ENCODE measurements around the gene CLCN6. TPM values are rescaled to one million over a fixed set of nuclear protein-coding genes. Genes with fewer than 3 reads are reported as not detected.

Gene CLCN6
- total RNA-seq, 2 donors from 2014 or later: 15.0 to 31.0 TPM

GRCh38 chr1:11869650-11870207 is 63.7 kb downstream of the CLCN6 start:
- Mint-ChIP-seq H3K27me3 (peaks cover 7 to 9% of the 10 kb centered on the region in 2 donors), H3K27ac (no peak overlapping the region), H3K4me3 (no peak overlapping the region), H3K36me3 (no peaks in the 10 kb centered on the region), H3K4me1 (ENCODE audit: low read depth in 2 of 2) (no peaks in the 10 kb centered on the region), H3K9me3 (no peaks in the 10 kb centered on the region)
- ATAC-seq: peak in 1 of 2 donors; percentile 28
- DNase-seq (ENCODE audit: low spot score): no peak

GRCh38 chr1:11872545-11872944 is 66.6 kb downstream of the CLCN6 start:
- no peak overlapping the region for H3K4me3 Mint-ChIP-seq
- no peak for ATAC-seq
- H3K4me1 Mint-ChIP-seq (ENCODE audit: low read depth in 2 of 2): no peaks in the 10 kb centered on the region

GRCh38 chr1:11873395-11874257 is 67.6 kb downstream of the CLCN6 start:
- no peak for DNase-seq (ENCODE audit: low spot score)
- Mint-ChIP-seq H3K36me3 (no peaks in the 10 kb centered on the region), H3K9me3 (no peaks in the 10 kb centered on the region), H3K4me1 (ENCODE audit: low read depth in 2 of 2) (no peaks in the 10 kb centered on the region), H3K27me3 (peaks cover 7 to 8% of the 10 kb centered on the region in 2 donors), H3K4me3 (no peak overlapping the region), H3K27ac (no peak overlapping the region)
- ATAC-seq: no peak

More at GRCh38 chr1:11872545-11872944, 66.6 kb downstream of the CLCN6 start:
- Mint-ChIP-seq H3K27me3 (peaks cover 7 to 11% of the 10 kb centered on the region in 2 donors), H3K27ac (no peak overlapping the region), H3K36me3 (no peaks in the 10 kb centered on the region), H3K9me3 (no peaks in the 10 kb centered on the region)
- DNase-seq (ENCODE audit: low spot score): no peak

GRCh38 chr1:11874258-11874562 is 68.2 kb downstream of the CLCN6 start:
- H3K27ac Mint-ChIP-seq: no peak overlapping the region
- H3K4me3 Mint-ChIP-seq: no peak overlapping the region
- ATAC-seq (no peak), DNase-seq (ENCODE audit: low spot score) (no peak)
- H3K9me3 Mint-ChIP-seq: no peaks in the 10 kb centered on the region
- peaks cover 5 to 8% of the 10 kb centered on the region in 2 donors for H3K27me3 Mint-ChIP-seq
- no peaks in the 10 kb centered on the region for H3K4me1 Mint-ChIP-seq (ENCODE audit: low read depth in 2 of 2)
- H3K36me3 Mint-ChIP-seq: no peaks in the 10 kb centered on the region

DNA sequence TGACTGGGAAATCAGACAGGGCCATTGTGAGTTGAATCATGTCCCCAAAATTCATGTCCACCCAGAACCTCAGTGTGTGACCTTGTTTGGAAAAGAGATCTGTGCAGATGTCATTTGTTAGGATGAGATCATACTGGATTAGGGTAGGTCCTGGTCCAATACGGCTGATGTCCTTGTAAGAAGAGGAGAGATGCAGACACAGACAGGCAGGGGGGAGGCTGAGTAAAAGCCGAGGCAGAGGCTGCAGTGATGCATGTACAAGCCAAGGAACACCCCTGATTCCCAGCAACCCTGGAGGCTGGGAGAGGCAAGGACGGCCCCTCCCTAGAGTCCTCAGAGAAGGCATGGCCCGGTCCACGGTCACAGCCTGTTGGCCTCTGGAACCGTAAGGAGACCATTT is 68.6 kb downstream of the CLCN6 start:
- ATAC-seq (no peak), DNase-seq (ENCODE audit: low spot score) (no peak)
- Mint-ChIP-seq H3K9me3 (no peaks in the 10 kb centered on the region), H3K36me3 (no peaks in the 10 kb centered on the region), H3K27ac (no peak overlapping the region), H3K4me1 (ENCODE audit: low read depth in 2 of 2) (no peaks in the 10 kb centered on the region), H3K27me3 (peaks cover under 1 to 8% of the 10 kb centered on the region in 2 donors), H3K4me3 (no peak overlapping the region)

- no peak for DNase-seq (ENCODE audit: low spot score)
- Mint-ChIP-seq H3K27me3 (peaks cover 0 to 8% of the 10 kb centered on the region in 2 donors), H3K36me3 (no peaks in the 10 kb centered on the region), H3K4me1 (ENCODE audit: low read depth in 2 of 2) (no peaks in the 10 kb centered on the region), H3K4me3 (no peak overlapping the region), H3K27ac (no peak overlapping the region), H3K9me3 (no peaks in the 10 kb centered on the region)
- no peak for ATAC-seq
Measured at GRCh38 chr1:11875094-11875493, 69.1 kb downstream of the CLCN6 start.

- Mint-ChIP-seq H3K4me1 (ENCODE audit: low read depth in 2 of 2) (no peaks in the 10 kb centered on the region), H3K36me3 (no peaks in the 10 kb centered on the region), H3K9me3 (no peaks in the 10 kb centered on the region), H3K27ac (no peak overlapping the region), H3K27me3 (peaks cover 8 to 9% of the 10 kb centered on the region in 2 donors), H3K4me3 (no peak overlapping the region)
- no peak for DNase-seq (ENCODE audit: low spot score)
- ATAC-seq: no peak
Measured at GRCh38 chr1:11877074-11877473, 71.1 kb downstream of the CLCN6 start.

DNA sequence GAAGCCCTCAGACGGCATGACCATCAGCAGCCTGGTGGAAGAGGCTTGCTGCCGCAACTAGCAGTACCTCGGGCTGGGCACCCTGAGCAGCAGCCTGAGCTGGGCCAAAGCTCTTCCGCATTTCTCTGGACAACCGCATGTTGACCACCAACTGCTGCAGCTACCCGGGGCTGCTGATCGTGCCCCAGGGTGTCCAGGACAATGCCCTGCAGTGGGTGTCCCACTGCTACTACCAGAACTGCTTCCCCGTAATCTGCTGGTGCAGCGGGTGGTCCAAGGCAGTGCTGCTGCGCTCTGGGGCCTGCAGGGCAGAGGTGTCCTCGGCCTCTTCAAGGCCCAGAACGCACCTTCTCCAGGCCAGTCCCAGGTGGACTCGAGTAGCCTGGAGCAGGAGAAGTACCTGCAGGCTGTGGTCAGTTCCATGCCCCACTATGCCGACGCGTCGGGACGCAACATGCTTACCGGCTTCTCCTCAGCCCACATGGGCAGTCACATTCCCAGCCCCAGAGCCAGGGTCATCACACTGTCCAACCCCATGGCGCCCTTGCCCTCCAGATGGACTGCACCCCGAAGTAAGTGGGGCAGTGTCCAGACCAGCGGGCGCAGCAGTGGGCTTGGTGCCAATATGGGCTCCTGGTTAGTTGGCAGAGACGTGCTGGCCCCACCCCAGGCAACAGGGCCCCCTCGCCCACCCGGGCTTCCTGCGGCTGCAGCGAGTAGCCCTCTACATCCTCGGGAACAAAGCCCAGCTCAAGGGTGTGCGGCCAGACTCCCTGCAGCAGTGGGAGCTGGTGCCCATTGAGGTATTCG is 72.3 kb downstream of the CLCN6 start:
- H3K4me1 Mint-ChIP-seq (ENCODE audit: low read depth in 2 of 2): no peaks in the 10 kb centered on the region
- ATAC-seq (peak in 1 of 2 donors; percentile 6), DNase-seq (ENCODE audit: low spot score) (no peak)
- no peaks in the 10 kb centered on the region for H3K36me3 Mint-ChIP-seq
- no peak overlapping the region for H3K4me3 Mint-ChIP-seq
- peaks cover 10 to 12% of the 10 kb centered on the region in 2 donors for H3K27me3 Mint-ChIP-seq
- H3K9me3 Mint-ChIP-seq: no peaks in the 10 kb centered on the region
- H3K27ac Mint-ChIP-seq: no peak overlapping the region

- ATAC-seq: peak in 1 of 2 donors; percentile 7
- H3K4me1 Mint-ChIP-seq (ENCODE audit: low read depth in 2 of 2): no peaks in the 10 kb centered on the region
- H3K4me3 Mint-ChIP-seq: no peak overlapping the region
- H3K9me3 Mint-ChIP-seq: no peaks in the 10 kb centered on the region
- no peaks in the 10 kb centered on the region for H3K36me3 Mint-ChIP-seq
- peaks cover 10 to 12% of the 10 kb centered on the region in 2 donors for H3K27me3 Mint-ChIP-seq
- H3K27ac Mint-ChIP-seq: no peak overlapping the region
- DNase-seq (ENCODE audit: low spot score): no peak
Measured at GRCh38 chr1:11878891-11879190, 72.8 kb downstream of the CLCN6 start.

- Mint-ChIP-seq H3K27ac (no peak overlapping the region), H3K9me3 (no peaks in the 10 kb centered on the region), H3K4me1 (ENCODE audit: low read depth in 2 of 2) (no peaks in the 10 kb centered on the region), H3K4me3 (no peak overlapping the region), H3K27me3 (peaks cover 10 to 12% of the 10 kb centered on the region in 2 donors), H3K36me3 (no peaks in the 10 kb centered on the region)
- no peak for DNase-seq (ENCODE audit: low spot score)
- peak in 1 of 2 donors; percentile 29 for ATAC-seq
Measured at GRCh38 chr1:11879311-11880180, 73.6 kb downstream of the CLCN6 start.

DNA sequence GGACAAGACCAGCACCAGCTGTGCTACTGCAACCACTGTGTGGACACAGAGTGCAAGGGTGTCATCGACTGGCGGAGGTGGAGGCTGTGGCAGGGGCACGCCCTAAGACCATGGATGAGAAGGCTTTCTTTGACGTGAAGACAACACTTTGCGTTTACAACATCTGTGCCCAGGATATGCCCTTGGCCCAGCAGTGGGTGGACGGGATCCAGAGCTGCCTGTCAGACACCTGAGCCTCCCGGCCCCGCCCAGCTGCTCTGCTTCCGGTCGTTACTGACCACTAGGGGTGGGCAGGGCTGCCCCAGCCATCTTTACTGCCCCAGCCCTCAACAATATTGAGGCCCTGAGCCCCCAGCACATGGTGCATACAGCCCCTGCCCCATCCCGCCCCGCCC is 74.2 kb downstream of the CLCN6 start:
- no peaks in the 10 kb centered on the region for H3K36me3 Mint-ChIP-seq
- H3K9me3 Mint-ChIP-seq: no peaks in the 10 kb centered on the region
- H3K27me3 Mint-ChIP-seq: peaks cover 10 to 12% of the 10 kb centered on the region in 2 donors
- DNase-seq (ENCODE audit: low spot score) (no peak), ATAC-seq (peak in 1 of 2 donors; percentile 12)
- H3K4me3 Mint-ChIP-seq: no peak overlapping the region
- no peaks in the 10 kb centered on the region for H3K4me1 Mint-ChIP-seq (ENCODE audit: low read depth in 2 of 2)
- H3K27ac Mint-ChIP-seq: no peak overlapping the region

DNA sequence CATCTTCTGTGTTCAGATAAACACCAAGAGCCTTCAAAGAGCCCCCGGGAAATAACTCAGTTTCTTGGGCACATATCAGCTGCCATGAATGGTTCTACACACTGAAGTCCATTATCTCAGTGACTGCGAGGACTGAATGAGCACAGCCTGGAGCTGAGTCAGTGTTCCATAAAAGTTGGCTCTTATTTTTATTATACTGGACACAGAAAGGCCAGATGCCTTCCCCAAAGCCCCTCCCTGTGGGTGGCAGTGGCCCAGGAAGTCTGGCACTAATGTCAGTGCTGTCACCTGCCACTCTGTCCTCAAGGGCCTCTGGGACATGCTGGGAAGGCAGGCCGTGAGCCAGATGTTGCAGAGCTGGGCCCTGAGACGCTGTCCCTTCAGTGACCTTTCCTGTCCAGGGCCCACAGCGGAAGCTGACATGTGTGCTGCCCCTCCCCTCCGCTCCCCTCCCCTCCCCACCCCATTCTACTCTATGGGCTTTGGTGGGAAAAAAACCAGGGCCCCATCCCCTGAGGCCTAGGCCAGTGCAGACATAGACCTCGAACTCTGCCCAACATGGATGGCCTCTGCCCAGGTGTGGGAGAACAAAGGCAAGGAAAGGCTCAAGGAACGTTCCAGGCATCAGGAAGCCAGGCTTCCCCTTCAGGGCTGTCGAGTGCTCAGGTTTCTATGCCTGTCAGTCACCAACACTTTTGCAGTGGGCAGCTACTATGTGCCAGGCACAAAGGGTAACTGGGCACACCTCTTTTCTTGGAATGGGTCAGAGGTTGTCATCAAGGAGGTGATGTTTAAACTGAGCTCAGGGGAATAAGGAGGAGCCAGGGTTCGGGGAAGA is 75.1 kb downstream of the CLCN6 start:
- Mint-ChIP-seq H3K27me3 (peaks cover 12 to 14% of the 10 kb centered on the region in 2 donors), H3K4me3 (no peak overlapping the region), H3K27ac (no peak overlapping the region), H3K9me3 (no peaks in the 10 kb centered on the region), H3K36me3 (no peaks in the 10 kb centered on the region), H3K4me1 (ENCODE audit: low read depth in 2 of 2) (no peaks in the 10 kb centered on the region)
- DNase-seq (ENCODE audit: low spot score) (no peak), ATAC-seq (no peak)
